Fibroblast of mammary gland (primary cell): Measurements from ENCODE around the gene ARHGDIA.

ENCODE experiments used
- DNase-seq: peaks from one replicate; pipeline ENCODE4 v3.0.0-alpha.2; 2010; ENCODE audit warnings: low read depth
- H3K4me3 ChIP-seq: 2 replicates; pipeline ENCODE4 v1.5.1; 2011; ENCODE audit warnings: low read depth, mild to moderate bottlenecking, low read length, moderate library complexity; ENCODE audit not compliant: control insufficient read depth
- CTCF ChIP-seq: conservative IDR thresholded peaks from 2 replicates; pipeline ENCODE4 v1.5.1; 2011; ENCODE audit warnings: low read depth, low read length, inconsistent platforms; ENCODE audit not compliant: control insufficient read depth, insufficient read depth

ARHGDIA gene

GRCh38 chr17:81867170-81867990, 3.8 kb downstream of the ARHGDIA start:
- H3K4me3 ChIP-seq: no peak overlapping the region
- DNase-seq: peak; percentile 63
- no peak for TF ChIP-seq CTCF

GRCh38 chr17:81866440-81867169, 4.5 kb downstream of the ARHGDIA start:
- H3K4me3 ChIP-seq: no peak overlapping the region
- no peak for TF ChIP-seq CTCF
- DNase-seq: peak; percentile 27

GRCh38 chr17:81865733-81866439, 5.3 kb downstream of the ARHGDIA start:
- no peak overlapping the region for H3K4me3 ChIP-seq
- peak; percentile 72 for DNase-seq

GRCh38 chr17:81865358-81865732, 5.8 kb downstream of the ARHGDIA start:
- TF ChIP-seq CTCF: no peak
- DNase-seq: no peak
- no peak overlapping the region for H3K4me3 ChIP-seq

More at GRCh38 chr17:81865733-81866439, 5.3 kb downstream of the ARHGDIA start:
- no peak for TF ChIP-seq CTCF

- no peak overlapping the region for H3K4me3 ChIP-seq
- DNase-seq: no peak
- no peak for TF ChIP-seq CTCF
Observed at GRCh38 chr17:81863833-81864768, 7.0 kb downstream of the ARHGDIA start.
